HCT116 (cell line): ENCODE measurements around the gene HADH.

Experiments used
- CBX3 ChIP-seq: IDR thresholded peaks from 2 replicates; pipeline ENCODE4 v1.6.1; 2012; ENCODE audit warnings: low read depth
- EGR1 ChIP-seq: IDR thresholded peaks from 2 replicates; pipeline ENCODE4 v1.6.1; 2012; ENCODE audit warnings: low read depth
- ELF1 ChIP-seq: IDR thresholded peaks from 2 replicates; pipeline ENCODE4 v1.6.1; 2012; ENCODE audit warnings: low read depth, borderline replicate concordance
- POLR2A ChIP-seq: IDR thresholded peaks from 2 replicates; pipeline ENCODE4 v1.7.0; 2011; ENCODE audit warnings: borderline replicate concordance; ENCODE audit not compliant: insufficient read depth, insufficient read length; ENCODE audit errors: extremely low read depth
- POLR2AphosphoS5 ChIP-seq: IDR thresholded peaks from 2 replicates; pipeline ENCODE4 v1.6.1; 2011; ENCODE audit warnings: mild to moderate bottlenecking, low read depth, low read length, moderate library complexity
- SIN3A ChIP-seq: IDR thresholded peaks from 2 replicates; pipeline ENCODE4 v1.6.1; 2012; ENCODE audit warnings: low read depth
- TF ChIP-seq, protein P1 (sequence below), 3 experiments: fragments of 200-600 bp in 1 of 3; sonication (generic) in 1 of 3; IDR thresholded peaks in 2 of 3; conservative IDR thresholded peaks in 1 of 3; 2 replicates each; pipeline ENCODE4 v1.5.1; 2012 to 2017; ENCODE audit warnings: low read depth in 2 of 3, low read length in 2 of 3, antibody characterized with exemption in 1 of 3, borderline replicate concordance in 1 of 3, control low read depth in 1 of 3, mild to moderate bottlenecking in 1 of 3, mixed read lengths in 1 of 3, mixed run types in 1 of 3, moderate library complexity in 1 of 3; ENCODE audit not compliant: insufficient read depth in 1 of 3
- TF ChIP-seq, protein P2 (sequence below): IDR thresholded peaks from 2 replicates; pipeline ENCODE4 v1.6.1; 2012; ENCODE audit warnings: low read depth

DNA sequence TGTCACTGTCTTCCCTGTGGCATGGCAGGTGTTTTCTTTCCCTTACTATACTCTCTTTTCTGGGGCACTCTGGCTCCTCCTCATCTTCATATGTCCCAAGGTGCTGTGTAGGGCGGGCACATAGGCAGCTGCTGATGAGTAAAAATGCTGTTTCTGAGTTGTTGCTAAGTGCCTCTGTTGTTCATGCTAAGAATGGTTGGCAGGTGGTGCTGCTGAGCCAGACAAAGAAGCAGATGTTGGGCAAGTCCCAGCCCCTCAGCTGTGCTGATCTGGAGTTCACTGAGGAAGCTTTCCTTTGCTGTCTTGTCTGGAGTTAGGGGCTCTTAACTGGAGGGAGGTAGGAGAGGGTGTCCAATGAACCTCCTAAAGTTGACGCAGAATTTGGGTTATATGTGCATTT, 40.6 kb downstream of the HADH start:
- TF ChIP-seq CBX3, result no peak
- TF ChIP-seq, protein P1, sequence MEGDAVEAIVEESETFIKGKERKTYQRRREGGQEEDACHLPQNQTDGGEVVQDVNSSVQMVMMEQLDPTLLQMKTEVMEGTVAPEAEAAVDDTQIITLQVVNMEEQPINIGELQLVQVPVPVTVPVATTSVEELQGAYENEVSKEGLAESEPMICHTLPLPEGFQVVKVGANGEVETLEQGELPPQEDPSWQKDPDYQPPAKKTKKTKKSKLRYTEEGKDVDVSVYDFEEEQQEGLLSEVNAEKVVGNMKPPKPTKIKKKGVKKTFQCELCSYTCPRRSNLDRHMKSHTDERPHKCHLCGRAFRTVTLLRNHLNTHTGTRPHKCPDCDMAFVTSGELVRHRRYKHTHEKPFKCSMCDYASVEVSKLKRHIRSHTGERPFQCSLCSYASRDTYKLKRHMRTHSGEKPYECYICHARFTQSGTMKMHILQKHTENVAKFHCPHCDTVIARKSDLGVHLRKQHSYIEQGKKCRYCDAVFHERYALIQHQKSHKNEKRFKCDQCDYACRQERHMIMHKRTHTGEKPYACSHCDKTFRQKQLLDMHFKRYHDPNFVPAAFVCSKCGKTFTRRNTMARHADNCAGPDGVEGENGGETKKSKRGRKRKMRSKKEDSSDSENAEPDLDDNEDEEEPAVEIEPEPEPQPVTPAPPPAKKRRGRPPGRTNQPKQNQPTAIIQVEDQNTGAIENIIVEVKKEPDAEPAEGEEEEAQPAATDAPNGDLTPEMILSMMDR (IDR thresholded peaks at IDR 0.05 in 2 of 3, conservative IDR thresholded peaks at IDR 0.05 in 1 of 3; ENCODE audit: borderline replicate concordance in 1 of 3, insufficient read depth in 1 of 3, low read depth in 2 of 3, low read length in 2 of 3), result peak; percentile 37 to 52 (median 39); a peak in 5 of 6 replicates
- TF ChIP-seq, protein P2, sequence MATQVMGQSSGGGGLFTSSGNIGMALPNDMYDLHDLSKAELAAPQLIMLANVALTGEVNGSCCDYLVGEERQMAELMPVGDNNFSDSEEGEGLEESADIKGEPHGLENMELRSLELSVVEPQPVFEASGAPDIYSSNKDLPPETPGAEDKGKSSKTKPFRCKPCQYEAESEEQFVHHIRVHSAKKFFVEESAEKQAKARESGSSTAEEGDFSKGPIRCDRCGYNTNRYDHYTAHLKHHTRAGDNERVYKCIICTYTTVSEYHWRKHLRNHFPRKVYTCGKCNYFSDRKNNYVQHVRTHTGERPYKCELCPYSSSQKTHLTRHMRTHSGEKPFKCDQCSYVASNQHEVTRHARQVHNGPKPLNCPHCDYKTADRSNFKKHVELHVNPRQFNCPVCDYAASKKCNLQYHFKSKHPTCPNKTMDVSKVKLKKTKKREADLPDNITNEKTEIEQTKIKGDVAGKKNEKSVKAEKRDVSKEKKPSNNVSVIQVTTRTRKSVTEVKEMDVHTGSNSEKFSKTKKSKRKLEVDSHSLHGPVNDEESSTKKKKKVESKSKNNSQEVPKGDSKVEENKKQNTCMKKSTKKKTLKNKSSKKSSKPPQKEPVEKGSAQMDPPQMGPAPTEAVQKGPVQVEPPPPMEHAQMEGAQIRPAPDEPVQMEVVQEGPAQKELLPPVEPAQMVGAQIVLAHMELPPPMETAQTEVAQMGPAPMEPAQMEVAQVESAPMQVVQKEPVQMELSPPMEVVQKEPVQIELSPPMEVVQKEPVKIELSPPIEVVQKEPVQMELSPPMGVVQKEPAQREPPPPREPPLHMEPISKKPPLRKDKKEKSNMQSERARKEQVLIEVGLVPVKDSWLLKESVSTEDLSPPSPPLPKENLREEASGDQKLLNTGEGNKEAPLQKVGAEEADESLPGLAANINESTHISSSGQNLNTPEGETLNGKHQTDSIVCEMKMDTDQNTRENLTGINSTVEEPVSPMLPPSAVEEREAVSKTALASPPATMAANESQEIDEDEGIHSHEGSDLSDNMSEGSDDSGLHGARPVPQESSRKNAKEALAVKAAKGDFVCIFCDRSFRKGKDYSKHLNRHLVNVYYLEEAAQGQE, result no peak
- no peak for TF ChIP-seq ELF1
- no peak for TF ChIP-seq EGR1
- TF ChIP-seq POLR2A, result no peak
- no peak for TF ChIP-seq SIN3A
- TF ChIP-seq POLR2AphosphoS5, result no peak
